Measurements from ENCODE around the gene OR2AP1. TPM values are rescaled to one million over a fixed set of nuclear protein-coding genes. Genes with fewer than 3 reads are reported as not detected.
"Not testable (repeated sequence)": the region's sequence is repeated elsewhere in the genome, so short reads cannot be mapped to it uniquely, and the experiment has no call there.

Gene OR2AP1
- total and polyA plus RNA-seq, 4 donors = not detected

- no peak overlapping the region for H3K9ac ChIP-seq (ENCODE audit: insufficient read depth in 1 of 2, low read length in 2 of 2)
- peaks cover 0 to 9% (median 3%) of the 10 kb centered on the region in 4 donors for H3K9me3 ChIP-seq (ENCODE audit: control insufficient read depth in 4 of 4, insufficient read depth in 3 of 4, low read length in 3 of 4)
- no peak overlapping the region for H3K27ac ChIP-seq (ENCODE audit: low read depth in 1 of 2, low read length in 1 of 2)
- H3K36me3 ChIP-seq (ENCODE audit: control insufficient read depth in 4 of 4, insufficient read depth in 4 of 4, low read length in 4 of 4) = no peaks in the 10 kb centered on the region
- no peak overlapping the region for H3K4me3 ChIP-seq
- H3K27me3 ChIP-seq (ENCODE audit: control insufficient read depth in 3 of 3, insufficient read depth in 3 of 3, low read length in 2 of 3) = no peaks in the 10 kb centered on the region
- DNase-seq (no peak), ATAC-seq (ENCODE audit: insufficient read depth, low FRiP score) (no peak)
- H3K4me1 ChIP-seq (ENCODE audit: control insufficient read depth in 5 of 5, insufficient read depth in 5 of 5, low read length in 5 of 5) = no peaks in the 10 kb centered on the region
- TF ChIP-seq, protein P1, sequence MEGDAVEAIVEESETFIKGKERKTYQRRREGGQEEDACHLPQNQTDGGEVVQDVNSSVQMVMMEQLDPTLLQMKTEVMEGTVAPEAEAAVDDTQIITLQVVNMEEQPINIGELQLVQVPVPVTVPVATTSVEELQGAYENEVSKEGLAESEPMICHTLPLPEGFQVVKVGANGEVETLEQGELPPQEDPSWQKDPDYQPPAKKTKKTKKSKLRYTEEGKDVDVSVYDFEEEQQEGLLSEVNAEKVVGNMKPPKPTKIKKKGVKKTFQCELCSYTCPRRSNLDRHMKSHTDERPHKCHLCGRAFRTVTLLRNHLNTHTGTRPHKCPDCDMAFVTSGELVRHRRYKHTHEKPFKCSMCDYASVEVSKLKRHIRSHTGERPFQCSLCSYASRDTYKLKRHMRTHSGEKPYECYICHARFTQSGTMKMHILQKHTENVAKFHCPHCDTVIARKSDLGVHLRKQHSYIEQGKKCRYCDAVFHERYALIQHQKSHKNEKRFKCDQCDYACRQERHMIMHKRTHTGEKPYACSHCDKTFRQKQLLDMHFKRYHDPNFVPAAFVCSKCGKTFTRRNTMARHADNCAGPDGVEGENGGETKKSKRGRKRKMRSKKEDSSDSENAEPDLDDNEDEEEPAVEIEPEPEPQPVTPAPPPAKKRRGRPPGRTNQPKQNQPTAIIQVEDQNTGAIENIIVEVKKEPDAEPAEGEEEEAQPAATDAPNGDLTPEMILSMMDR (IDR thresholded peaks at IDR 0.05; ENCODE audit: control extremely low read depth, extremely low read depth) = no peak
Measured at GRCh38 chr12:55554296-55554695, 18.0 kb upstream of the OR2AP1 start.

- not testable (repeated sequence) for H3K4me1 ChIP-seq (ENCODE audit: control insufficient read depth in 5 of 5, insufficient read depth in 5 of 5, low read length in 5 of 5); H3K36me3 ChIP-seq (ENCODE audit: control insufficient read depth in 4 of 4, insufficient read depth in 4 of 4, low read length in 4 of 4)
Measured at GRCh38 chr12:55570060-55570459, 2.2 kb upstream of the OR2AP1 start.

DNA sequence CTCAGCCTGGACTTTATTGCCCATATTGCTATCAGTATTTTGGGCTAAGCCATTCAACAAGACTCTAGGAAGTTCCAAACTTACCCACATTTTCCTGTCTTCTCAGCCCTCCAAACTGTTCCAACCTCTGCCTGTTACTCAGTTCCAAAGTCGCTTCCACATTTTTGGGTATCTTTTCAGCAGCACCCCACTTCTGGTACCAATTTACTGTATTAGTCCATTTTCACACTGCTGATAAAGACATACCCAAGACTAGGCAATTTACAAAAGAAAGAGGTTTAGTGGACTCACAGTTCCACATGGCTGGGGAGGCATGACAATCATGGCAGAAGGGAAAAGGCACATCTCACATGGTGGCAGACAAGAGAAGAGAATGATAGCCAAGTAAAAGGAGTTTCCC is 1.6 kb upstream of the OR2AP1 start:
- DNase-seq; H3K4me1 ChIP-seq (ENCODE audit: control insufficient read depth in 5 of 5, insufficient read depth in 5 of 5, low read length in 5 of 5); H3K27me3 ChIP-seq (ENCODE audit: control insufficient read depth in 3 of 3, insufficient read depth in 3 of 3, low read length in 2 of 3); H3K36me3 ChIP-seq (ENCODE audit: control insufficient read depth in 4 of 4, insufficient read depth in 4 of 4, low read length in 4 of 4); H3K9ac ChIP-seq (ENCODE audit: insufficient read depth in 1 of 2, low read length in 2 of 2); ATAC-seq (ENCODE audit: insufficient read depth, low FRiP score); H3K4me3 ChIP-seq; H3K27ac ChIP-seq (ENCODE audit: low read depth in 1 of 2, low read length in 1 of 2): not testable (repeated sequence)
- WGBS, 2 donors = 90 to 92% methylated on average over 1 of the region's 1 CpG
- peaks cover 0 to 12% (median 9%) of the 10 kb centered on the region in 4 donors for H3K9me3 ChIP-seq (ENCODE audit: control insufficient read depth in 4 of 4, insufficient read depth in 3 of 4, low read length in 3 of 4)

More at GRCh38 chr12:55570060-55570459, 2.2 kb upstream of the OR2AP1 start:
- peaks cover 0 to 11% (median 9%) of the 10 kb centered on the region in 4 donors for H3K9me3 ChIP-seq (ENCODE audit: control insufficient read depth in 4 of 4, insufficient read depth in 3 of 4, low read length in 3 of 4)
- not testable (repeated sequence) for H3K9ac ChIP-seq (ENCODE audit: insufficient read depth in 1 of 2, low read length in 2 of 2); H3K27me3 ChIP-seq (ENCODE audit: control insufficient read depth in 3 of 3, insufficient read depth in 3 of 3, low read length in 2 of 3); ATAC-seq (ENCODE audit: insufficient read depth, low FRiP score); DNase-seq; H3K27ac ChIP-seq (ENCODE audit: low read depth in 1 of 2, low read length in 1 of 2); H3K4me3 ChIP-seq

GRCh38 chr12:55582066-55582465 is 9.8 kb downstream of the OR2AP1 start:
- Histone ChIP-seq H3K9ac (ENCODE audit: insufficient read depth in 1 of 2, low read length in 2 of 2) (no peak overlapping the region), H3K4me3 (no peak overlapping the region), H3K4me1 (ENCODE audit: control insufficient read depth in 5 of 5, insufficient read depth in 5 of 5, low read length in 5 of 5) (no peaks in the 10 kb centered on the region), H3K9me3 (ENCODE audit: control insufficient read depth in 4 of 4, insufficient read depth in 3 of 4, low read length in 3 of 4) (peaks cover 0 to 5% (median 2%) of the 10 kb centered on the region in 4 donors), H3K36me3 (ENCODE audit: control insufficient read depth in 4 of 4, insufficient read depth in 4 of 4, low read length in 4 of 4) (no peaks in the 10 kb centered on the region), H3K27ac (ENCODE audit: low read depth in 1 of 2, low read length in 1 of 2) (no peak overlapping the region), H3K27me3 (ENCODE audit: control insufficient read depth in 3 of 3, insufficient read depth in 3 of 3, low read length in 2 of 3) (no peaks in the 10 kb centered on the region)
- ATAC-seq (ENCODE audit: insufficient read depth, low FRiP score) = no peak
- 96% methylated on average over 2 of the region's 2 CpGs for WGBS, 2 donors
- TF ChIP-seq, protein P1 (IDR thresholded peaks at IDR 0.05; ENCODE audit: control extremely low read depth, extremely low read depth) = no peak
- no peak for DNase-seq

- 66 to 83% methylated on average over 2 of the region's 2 CpGs for WGBS, 2 donors
Measured at GRCh38 chr12:55585817-55586216, 13.5 kb downstream of the OR2AP1 start.

GRCh38 chr12:55590152-55590551 is 17.9 kb downstream of the OR2AP1 start:
- H3K4me1 ChIP-seq (ENCODE audit: control insufficient read depth in 5 of 5, insufficient read depth in 5 of 5, low read length in 5 of 5); H3K9me3 ChIP-seq (ENCODE audit: control insufficient read depth in 4 of 4, insufficient read depth in 3 of 4, low read length in 3 of 4); H3K27ac ChIP-seq (ENCODE audit: low read depth in 1 of 2, low read length in 1 of 2); ATAC-seq (ENCODE audit: insufficient read depth, low FRiP score); H3K4me3 ChIP-seq; H3K9ac ChIP-seq (ENCODE audit: insufficient read depth in 1 of 2, low read length in 2 of 2); DNase-seq; H3K36me3 ChIP-seq (ENCODE audit: control insufficient read depth in 4 of 4, insufficient read depth in 4 of 4, low read length in 4 of 4); H3K27me3 ChIP-seq (ENCODE audit: control insufficient read depth in 3 of 3, insufficient read depth in 3 of 3, low read length in 2 of 3): not testable (repeated sequence)
- 70 to 76% methylated on average over 12 of the region's 12 CpGs for WGBS, 2 donors

More at GRCh38 chr12:55585817-55586216, 13.5 kb downstream of the OR2AP1 start:
- no peak overlapping the region for H3K4me3 ChIP-seq
- H3K9ac ChIP-seq (ENCODE audit: insufficient read depth in 1 of 2, low read length in 2 of 2) = no peak overlapping the region
- no peaks in the 10 kb centered on the region for H3K4me1 ChIP-seq (ENCODE audit: control insufficient read depth in 5 of 5, insufficient read depth in 5 of 5, low read length in 5 of 5)
- H3K36me3 ChIP-seq (ENCODE audit: control insufficient read depth in 4 of 4, insufficient read depth in 4 of 4, low read length in 4 of 4) = no peaks in the 10 kb centered on the region
- DNase-seq (no peak), ATAC-seq (ENCODE audit: insufficient read depth, low FRiP score) (no peak)
- H3K27ac ChIP-seq (ENCODE audit: low read depth in 1 of 2, low read length in 1 of 2) = no peak overlapping the region
- H3K27me3 ChIP-seq (ENCODE audit: control insufficient read depth in 3 of 3, insufficient read depth in 3 of 3, low read length in 2 of 3) = no peaks in the 10 kb centered on the region
- TF ChIP-seq, protein P1 (IDR thresholded peaks at IDR 0.05; ENCODE audit: control extremely low read depth, extremely low read depth) = no peak
- peaks cover 0 to 3% (median 0%) of the 10 kb centered on the region in 4 donors for H3K9me3 ChIP-seq (ENCODE audit: control insufficient read depth in 4 of 4, insufficient read depth in 3 of 4, low read length in 3 of 4)

All from lung (tissue), 12 donors.